Endothelial cell of umbilical vein (primary cell): Measurements from ENCODE around the gene SDK2. TPM values are rescaled to one million over a fixed set of nuclear protein-coding genes. Genes with fewer than 3 reads are reported as not detected.

Experiments
- BruUV-seq: library from RNA; stranded (reverse); fragments of 400-500 nt; replicated peaks from 2 replicates; lab custom pipeline; 2021; lab: Mats Ljungman, UMichigan
- CTCF ChIA-PET: fragments of 300-600, 350-600 bp; sonication (Branson Sonifier 250); formaldehyde crosslinking; loops from one replicate; lab custom pipeline; 2021; ENCODE audit warnings: antibody characterized with exemption, inconsistent platforms; lab: Charles Lee
- POLR2A ChIA-PET: fragments of 300-600, 350-600 bp; sonication (Branson Sonifier 250); formaldehyde crosslinking; loops from one replicate; lab custom pipeline; 2021; ENCODE audit warnings: antibody characterized with exemption, inconsistent platforms; lab: Charles Lee
- DNase-seq: peaks from one replicate; pipeline ENCODE4 v3.0.0-alpha.2; 2011; ENCODE audit warnings: low read depth, low spot score
- FAIRE-seq: peaks from 2 replicates; lab custom pipeline; 2011; peaks lifted over from hg19 to GRCh38; lab: Jason Lieb, UNC
- H2AFZ ChIP-seq: 2 replicates; pipeline ENCODE4 v1.6.0; 2012; ENCODE audit warnings: low read depth, low read length, control low read depth, inconsistent platforms
- H3K27ac ChIP-seq: 2 replicates; pipeline ENCODE4 v1.5.1; 2011; ENCODE audit warnings: low read depth, mild to moderate bottlenecking, control low read depth, low read length, moderate library complexity; ENCODE audit not compliant: insufficient read depth
- H3K27me3 ChIP-seq, 2 experiments: 2 replicates each; pipeline versions ENCODE4 v1.6.0 to v1.6.1; 2011; ENCODE audit warnings: low read length in 2 of 2, mixed read lengths in 1 of 2; ENCODE audit not compliant: control insufficient read depth in 2 of 2, insufficient read depth in 2 of 2
- H3K36me3 ChIP-seq, 2 experiments: 2 replicates in 1 of 2; 3 replicates in 1 of 2; pipeline ENCODE4 v1.5.1; 2011; ENCODE audit warnings: low read length in 2 of 2, mild to moderate bottlenecking in 1 of 2, moderate library complexity in 1 of 2; ENCODE audit not compliant: control insufficient read depth in 2 of 2, insufficient read depth in 2 of 2; ENCODE audit errors: extremely low read depth in 1 of 2
- H3K4me1 ChIP-seq: 3 replicates; pipeline ENCODE4 v1.5.1; 2011; ENCODE audit warnings: mild to moderate bottlenecking, low read length; ENCODE audit not compliant: control insufficient read depth, insufficient read depth; ENCODE audit errors: extremely low read depth
- H3K4me2 ChIP-seq: 2 replicates; pipeline ENCODE4 v1.6.1; 2011; ENCODE audit warnings: low read length, control low read depth, mixed read lengths; ENCODE audit not compliant: insufficient read depth
- H3K4me3 ChIP-seq, 3 experiments: fragments of 200-600 bp in 1 of 3; sonication (generic), shearing (Covaris generic) in 1 of 3; replicated peaks in 1 of 3; 2 replicates each; pipeline ENCODE4 v1.5.1; 2011 to 2016; ENCODE audit warnings: control low read depth in 3 of 3, low read length in 3 of 3, mild to moderate bottlenecking in 2 of 3, inconsistent platforms in 1 of 3, low read depth in 1 of 3, moderate library complexity in 1 of 3; ENCODE audit not compliant: insufficient read depth in 1 of 3
- H3K79me2 ChIP-seq: 2 replicates; pipeline ENCODE4 v1.6.0; 2012; ENCODE audit warnings: low read length, inconsistent platforms; ENCODE audit not compliant: control insufficient read depth, insufficient read depth
- H3K9ac ChIP-seq: replicated peaks from 2 replicates; pipeline ENCODE3; 2011; ENCODE audit warnings: low read length, control low read depth; ENCODE audit not compliant: insufficient read depth; ENCODE audit errors: extremely low read depth
- H3K9me1 ChIP-seq: replicated peaks from 3 replicates; pipeline ENCODE4 v1.6.0; 2011; ENCODE audit warnings: mild to moderate bottlenecking, low read length; ENCODE audit not compliant: control insufficient read depth, insufficient read depth; ENCODE audit errors: extremely low read depth
- H3K9me3 ChIP-seq: replicated peaks from 2 replicates; pipeline ENCODE4 v1.5.1; 2012; ENCODE audit warnings: low read length, inconsistent platforms; ENCODE audit not compliant: control insufficient read depth, insufficient read depth
- H4K20me1 ChIP-seq: replicated peaks from 2 replicates; pipeline ENCODE3; 2011; ENCODE audit warnings: mild to moderate bottlenecking, low read length; ENCODE audit not compliant: control insufficient read depth, insufficient read depth; ENCODE audit errors: extremely low read depth
- CTCF ChIP-seq, 2 donors: IDR thresholded peaks; 1 replicate in 1 of 2; 2 replicates in 1 of 2; pipeline ENCODE4 v1.5.1; 2011; ENCODE audit warnings: low read length in 2 of 2, mild to moderate bottlenecking in 2 of 2, moderate library complexity in 2 of 2, control low read depth in 1 of 2, inconsistent platforms in 1 of 2, low read depth in 1 of 2; ENCODE audit not compliant: insufficient read depth in 1 of 2; ENCODE audit errors: extremely low read depth in 1 of 2
- EZH2 ChIP-seq: IDR thresholded peaks from 2 replicates; pipeline ENCODE4 v1.6.1; 2012; ENCODE audit warnings: borderline replicate concordance, low read depth, mild to moderate bottlenecking, moderate library complexity, low read length, inconsistent platforms; ENCODE audit not compliant: severe bottlenecking
- FOS ChIP-seq: IDR thresholded peaks from 2 replicates; pipeline ENCODE4 v1.6.1; 2011; ENCODE audit warnings: mild to moderate bottlenecking, low read length, moderate library complexity, borderline replicate concordance; ENCODE audit not compliant: insufficient read depth
- GATA2 ChIP-seq: IDR thresholded peaks from 2 replicates; pipeline ENCODE4 v1.7.0; 2011; ENCODE audit warnings: low read depth, mild to moderate bottlenecking, moderate library complexity, mixed read lengths, low read length; ENCODE audit not compliant: insufficient read length, insufficient read depth
- JUN ChIP-seq: IDR thresholded peaks from 2 replicates; pipeline ENCODE4 v1.6.1; 2011; ENCODE audit warnings: borderline replicate concordance, low read depth; ENCODE audit not compliant: insufficient read length, insufficient read depth
- MAX ChIP-seq: IDR thresholded peaks from 2 replicates; pipeline ENCODE4 v1.6.1; 2011; ENCODE audit not compliant: insufficient read depth, insufficient read length
- MYC ChIP-seq: IDR thresholded peaks from one replicate; pipeline ENCODE4 v1.6.1; 2011; ENCODE audit warnings: mild to moderate bottlenecking, low read depth, low read length
- POLR2A ChIP-seq: IDR thresholded peaks from 2 replicates; pipeline ENCODE4 v1.6.1; 2012; ENCODE audit warnings: low read depth, mild to moderate bottlenecking, control low read depth, low read length
- POLR2AphosphoS5 ChIP-seq: IDR thresholded peaks from 2 replicates; pipeline ENCODE4 v1.6.1; 2012; ENCODE audit warnings: low read depth, mild to moderate bottlenecking, control low read depth, low read length, moderate library complexity; ENCODE audit not compliant: insufficient read depth
- dilution Hi-C: fragments of 300-500 bp; cut with MboI; formaldehyde crosslinking; loops from one replicate; pipeline ENCODE4 v1.15.0; 2019; ENCODE audit warnings: low sequenced_read_pairs; ENCODE audit not compliant: extremely low pct_ligation_motif_present
- intact Hi-C: fragments of 100-400 bp; cut with micrococcal nuclease; formaldehyde crosslinking; loops from one replicate; pipeline ENCODE4 v1.10.0; 2022
- polyA plus RNA-seq, 4 experiments: library from polyadenylated mRNA; depleted of rRNA in 3 of 4; stranded (reverse) in 3 of 4; unstranded in 1 of 4; fragments of >200 nt; gene quantifications; 2 replicates each; pipeline versions ENCODE4 v1.2.1 to v1.2.3, GENCODE V29; 2011 to 2012; ENCODE audit warnings: missing spikeins in 1 of 4
- total RNA-seq: library from RNA; stranded (reverse); gene quantifications from 2 replicates; pipeline ENCODE4 v1.2.3, GENCODE V29; 2021

SDK2 gene
- total and polyA plus RNA-seq, 2 donors (not counting 3 experiments of a cell fraction or from before 2014, with no cell fraction given), result not detected

GRCh38 chr17:73531158-73531557, 113.1 kb downstream of the SDK2 start:
- no peak overlapping the region for H2AFZ ChIP-seq
- H3K9ac ChIP-seq, result no peak overlapping the region
- intact Hi-C loops, result no loop called here
- no peak for DNase-seq
- BruUV-seq, result no TSS peak
- TF ChIP-seq MYC (no peak), JUN (no peak), POLR2A (no peak), POLR2AphosphoS5 (no peak), MAX (no peak)
- no peaks in the 10 kb centered on the region for H3K79me2 ChIP-seq
- no peaks in the 10 kb centered on the region for H3K9me1 ChIP-seq
- ChIA-PET POLR2A (no interaction called here), CTCF (no interaction called here)
- dilution Hi-C loops, result no loop called here
- H3K36me3 ChIP-seq, result no peaks in the 10 kb centered on the region
- H3K9me3 ChIP-seq, result no peaks in the 10 kb centered on the region
- H4K20me1 ChIP-seq, result no peaks in the 10 kb centered on the region
- H3K27ac ChIP-seq, result no peak overlapping the region
- H3K4me1 ChIP-seq, result no peaks in the 10 kb centered on the region
- H3K4me2 ChIP-seq, result no peak overlapping the region
- no peaks in the 10 kb centered on the region for H3K27me3 ChIP-seq
- no peak overlapping the region for H3K4me3 ChIP-seq
- FAIRE-seq, result no peak

GRCh38 chr17:73528679-73529078, 115.6 kb downstream of the SDK2 start:
- Histone ChIP-seq H3K9me1 (no peaks in the 10 kb centered on the region), H3K27me3 (no peaks in the 10 kb centered on the region), H3K4me1 (no peaks in the 10 kb centered on the region), H3K9ac (no peak overlapping the region), H3K36me3 (no peaks in the 10 kb centered on the region), H3K4me2 (no peak overlapping the region), H3K79me2 (no peaks in the 10 kb centered on the region), H2AFZ (no peak overlapping the region), H4K20me1 (no peaks in the 10 kb centered on the region), H3K4me3 (no peak overlapping the region), H3K9me3 (no peaks in the 10 kb centered on the region), H3K27ac (no peak overlapping the region)
- TF ChIP-seq MYC, result no peak
- TF ChIP-seq JUN, result no peak
- TF ChIP-seq GATA2, result no peak
- TF ChIP-seq FOS, result no peak
- no peak for TF ChIP-seq POLR2AphosphoS5
- no peak for TF ChIP-seq EZH2
- TF ChIP-seq POLR2A, result no peak
- no peak for TF ChIP-seq CTCF (IDR thresholded peaks at IDR 0.05; ENCODE audit: extremely low read depth in 1 of 2, insufficient read depth in 1 of 2, low read depth in 1 of 2, low read length in 2 of 2)
- TF ChIP-seq MAX, result no peak
- dilution Hi-C loops, result no loop called here
- DNase-seq (no peak), FAIRE-seq (no peak)
- POLR2A ChIA-PET, result no interaction called here
- CTCF ChIA-PET, result no interaction called here
- intact Hi-C loops, result no loop called here
- BruUV-seq, result no TSS peak
